GM23338 (cell line): ENCODE results near the gene MAGI3.

Experiments
- CREB1 ChIP-seq: fragments of 250-450 bp; sonication (Bioruptor Pico); IDR thresholded peaks from 2 replicates; pipeline ENCODE4 v1.5.0; 2020; ENCODE audit warnings: low read depth, mild to moderate bottlenecking, moderate library complexity
- CTCF ChIP-seq, 2 experiments: fragments of 200-600 bp in 1 of 2; sonication (generic) in 1 of 2; conservative IDR thresholded peaks; 2 replicates each; pipeline versions ENCODE4 v1.5.1 to v1.6.1; 2016 to 2017; ENCODE audit warnings: antibody characterized with exemption in 2 of 2, low read depth in 2 of 2, mild to moderate bottlenecking in 2 of 2, moderate library complexity in 1 of 2
- EZH2 ChIP-seq: fragments of 200-600 bp; sonication (generic); IDR thresholded peaks from one replicate; pipeline ENCODE4 v1.8.0; 2017; ENCODE audit warnings: antibody characterized with exemption, mild to moderate bottlenecking, low read depth; ENCODE audit not compliant: unreplicated experiment
- EZH2phosphoT487 ChIP-seq: fragments of 200-600 bp; sonication (generic); IDR thresholded peaks from one replicate; pipeline ENCODE4 v1.8.1; 2018; ENCODE audit warnings: antibody characterized with exemption; ENCODE audit not compliant: unreplicated experiment
- JUNB ChIP-seq: IDR thresholded peaks from one replicate; pipeline ENCODE4 v1.6.1; 2016; ENCODE audit warnings: antibody characterized with exemption; ENCODE audit not compliant: unreplicated experiment
- POLR2AphosphoS5 ChIP-seq: IDR thresholded peaks from 2 replicates; pipeline ENCODE4 v1.6.1; 2016; ENCODE audit warnings: antibody characterized with exemption, low read depth
- REST ChIP-seq: IDR thresholded peaks from one replicate; pipeline ENCODE4 v1.6.1; 2018; ENCODE audit warnings: antibody characterized with exemption; ENCODE audit not compliant: unreplicated experiment
- STAT1 ChIP-seq: IDR thresholded peaks from one replicate; pipeline ENCODE4 v1.6.1; 2016; ENCODE audit warnings: antibody characterized with exemption; ENCODE audit not compliant: unreplicated experiment
- ZNF331 ChIP-seq: fragments of 250-450 bp; sonication (Bioruptor Pico); IDR thresholded peaks from 2 replicates; pipeline ENCODE4 v1.5.0; 2020; ENCODE audit warnings: low read depth, mild to moderate bottlenecking, moderate library complexity
- ZNF462 ChIP-seq: fragments of 250-450 bp; sonication (Bioruptor Pico); IDR thresholded peaks from 2 replicates; pipeline ENCODE4 v1.5.0; 2020; ENCODE audit warnings: mild to moderate bottlenecking, moderate library complexity

GRCh38 chr1:113684153-113684541 is 293.8 kb downstream of the MAGI3 start:
- no peak for TF ChIP-seq CTCF (conservative IDR thresholded peaks at IDR 0.05; ENCODE audit: low read depth in 2 of 2)
- no peak for TF ChIP-seq EZH2
- TF ChIP-seq CREB1 (CRISPR knock-in tag): no peak
- no peak for TF ChIP-seq REST
- TF ChIP-seq POLR2AphosphoS5: no peak
- no peak for TF ChIP-seq JUNB
- TF ChIP-seq ZNF331: no peak
- TF ChIP-seq EZH2phosphoT487: no peak
- no peak for TF ChIP-seq ZNF462 (CRISPR knock-in tag)
- no peak for TF ChIP-seq STAT1
